Measurements from ENCODE around the gene ZNF490.
A peak's percentile ranks its signal among the peaks of the same experiment; 100 is the strongest.
"Not testable (repeated sequence)": the region's sequence is repeated elsewhere in the genome, so short reads cannot be mapped to it uniquely, and the experiment has no call there.

ZNF490 gene

GRCh38 chr19:12610540-12611360 is at the start of gene ZNF490, which contains the start of gene ZNF791:
ZNF490 (minus strand) TSS chr19:12610813; CDS start chr19:12610680, 133 bp downstream.
ZNF791 (plus strand) TSS chr19:12610920; CDS start chr19:12611080, 160 bp downstream.
- Mint-ChIP-seq H3K4me3 (peak within 1 kb of the TSS; percentile 99), H3K9me3 (no peaks in the 10 kb centered on the region), H3K36me3 (ENCODE audit: low read depth) (peaks cover 19% of the 10 kb centered on the region), H3K27ac (peak within 1 kb of the TSS; percentile 98), H3K4me1 (ENCODE audit: low read depth) (peaks cover 56% of the 10 kb centered on the region), H3K27me3 (no peaks in the 10 kb centered on the region)

DNA sequence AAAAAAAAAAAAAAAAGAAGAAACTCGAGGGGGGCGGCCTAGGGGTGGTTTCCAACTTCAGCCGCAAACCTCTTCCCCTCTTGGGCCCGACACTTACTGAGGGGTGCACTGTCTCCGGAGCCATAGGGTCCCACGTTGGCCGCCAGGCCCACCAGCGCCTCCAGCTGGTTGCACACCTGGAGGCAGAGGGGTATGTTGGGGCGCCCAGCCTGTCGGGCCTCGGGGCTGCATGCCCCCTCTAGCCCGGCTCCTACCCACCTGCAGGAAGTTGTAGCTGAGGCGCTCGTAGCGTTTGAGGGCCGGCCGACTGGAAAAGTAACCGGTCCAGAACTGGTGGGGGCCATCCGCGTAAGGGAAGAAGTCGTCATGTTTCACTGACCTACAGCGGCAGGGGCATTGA is 47.4 kb upstream of the ZNF490 start:
- no peaks in the 10 kb centered on the region for H3K9me3 Mint-ChIP-seq
- H3K36me3 Mint-ChIP-seq (ENCODE audit: low read depth) = peaks cover 43% of the 10 kb centered on the region
- no peak overlapping the region for H3K27ac Mint-ChIP-seq
- no peaks in the 10 kb centered on the region for H3K27me3 Mint-ChIP-seq
- H3K4me1 Mint-ChIP-seq (ENCODE audit: low read depth) = no peaks in the 10 kb centered on the region
- no peak overlapping the region for H3K4me3 Mint-ChIP-seq

DNA sequence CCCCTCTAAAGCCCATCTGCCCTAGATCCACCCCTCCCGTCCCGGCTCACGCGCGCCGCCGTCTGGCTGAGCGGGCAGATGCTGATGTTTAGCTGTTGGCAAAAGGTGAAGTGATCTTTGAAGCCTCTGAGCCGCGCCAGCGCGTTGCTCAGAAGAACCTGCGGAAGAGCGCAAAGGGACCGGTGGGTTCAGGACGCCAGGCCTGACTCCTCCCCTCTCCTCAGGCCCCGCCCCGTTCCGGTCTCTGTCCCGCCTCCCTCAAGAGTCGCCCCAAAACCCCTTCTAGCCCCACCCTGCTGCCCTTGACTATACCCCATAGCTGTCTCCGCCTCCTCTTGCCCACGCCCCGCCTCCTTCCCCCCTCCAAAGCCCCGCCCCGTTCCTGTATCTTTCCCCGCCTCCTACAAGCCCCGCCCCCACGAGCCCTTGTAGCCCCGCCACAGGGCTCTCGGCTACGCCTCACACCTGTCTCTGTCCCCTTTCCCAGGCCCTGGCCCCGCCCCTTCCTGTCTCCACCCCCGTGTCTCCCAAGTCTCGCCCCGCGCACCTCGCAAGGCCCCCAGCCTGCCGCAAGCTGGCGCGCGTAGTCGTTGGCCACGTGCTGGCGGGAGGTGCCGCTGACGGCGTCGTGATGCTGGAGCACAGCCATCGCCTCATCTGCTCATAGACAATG is 46.4 kb upstream of the ZNF490 start:
- Mint-ChIP-seq H3K9me3 (no peaks in the 10 kb centered on the region), H3K36me3 (ENCODE audit: low read depth) (peaks cover 42% of the 10 kb centered on the region), H3K27ac (no peak overlapping the region), H3K4me1 (ENCODE audit: low read depth) (no peaks in the 10 kb centered on the region), H3K4me3 (no peak overlapping the region), H3K27me3 (no peaks in the 10 kb centered on the region)

- Mint-ChIP-seq H3K36me3 (ENCODE audit: low read depth) (peaks cover 55% of the 10 kb centered on the region), H3K27ac (no peak overlapping the region), H3K4me1 (ENCODE audit: low read depth) (no peaks in the 10 kb centered on the region), H3K9me3 (no peaks in the 10 kb centered on the region), H3K27me3 (no peaks in the 10 kb centered on the region), H3K4me3 (no peak overlapping the region)
These were observed 44.9 kb upstream of the ZNF490 start for GRCh38 chr19:12655546-12655945.

DNA sequence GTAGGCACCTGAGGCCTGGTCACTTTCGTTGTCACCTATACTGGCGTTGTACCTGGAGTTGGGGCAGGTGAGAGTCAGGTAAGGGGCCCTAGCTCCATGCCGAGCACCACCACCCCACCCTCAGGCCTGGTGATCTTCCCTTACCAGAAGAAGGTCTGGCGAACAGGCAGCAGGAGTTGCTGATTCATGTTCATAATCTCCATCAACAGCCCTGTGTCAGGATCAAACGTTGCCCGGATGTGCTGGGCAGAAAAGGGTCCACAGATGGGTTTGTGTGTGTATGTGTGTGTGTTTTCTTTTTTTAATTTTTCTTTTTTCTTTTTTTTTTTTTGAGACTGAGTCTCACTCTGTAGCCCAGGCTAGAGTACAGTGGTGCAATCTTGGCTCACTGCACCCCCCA is 41.6 kb upstream of the ZNF490 start:
- Mint-ChIP-seq H3K4me3 (no peak overlapping the region), H3K27ac (no peak overlapping the region), H3K27me3 (no peaks in the 10 kb centered on the region), H3K9me3 (no peaks in the 10 kb centered on the region), H3K4me1 (ENCODE audit: low read depth) (no peaks in the 10 kb centered on the region), H3K36me3 (ENCODE audit: low read depth) (peaks cover 49% of the 10 kb centered on the region)

DNA sequence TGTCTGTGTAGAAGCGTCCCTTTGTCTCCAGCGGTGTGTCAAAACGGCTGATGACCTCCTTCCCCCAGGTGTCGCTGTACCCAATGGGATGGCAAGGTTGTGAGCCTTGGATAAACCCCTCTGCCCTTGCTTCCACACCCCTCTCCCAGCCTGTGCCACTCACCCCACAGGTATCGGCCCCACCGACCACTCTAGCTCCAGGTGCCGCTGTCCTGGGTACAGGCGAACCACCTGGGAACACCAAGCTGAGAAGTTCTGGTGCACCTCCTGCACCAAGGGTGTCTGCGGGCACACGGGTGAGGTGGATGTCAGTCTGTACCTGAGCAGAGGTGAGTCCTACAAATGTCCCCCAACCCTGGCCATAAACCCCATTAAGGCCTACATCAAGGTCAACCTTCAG is 39.3 kb upstream of the ZNF490 start:
- Mint-ChIP-seq H3K9me3 (no peaks in the 10 kb centered on the region), H3K27ac (no peak overlapping the region), H3K4me1 (ENCODE audit: low read depth) (no peaks in the 10 kb centered on the region), H3K27me3 (no peaks in the 10 kb centered on the region), H3K4me3 (no peak overlapping the region), H3K36me3 (ENCODE audit: low read depth) (peaks cover 34% of the 10 kb centered on the region)

- Mint-ChIP-seq H3K4me3 (no peak overlapping the region), H3K9me3 (no peaks in the 10 kb centered on the region), H3K36me3 (ENCODE audit: low read depth) (peaks cover 46% of the 10 kb centered on the region), H3K4me1 (ENCODE audit: low read depth) (no peaks in the 10 kb centered on the region), H3K27ac (no peak overlapping the region), H3K27me3 (no peaks in the 10 kb centered on the region)
These were observed 37.5 kb upstream of the ZNF490 start for GRCh38 chr19:12648088-12648487.

DNA sequence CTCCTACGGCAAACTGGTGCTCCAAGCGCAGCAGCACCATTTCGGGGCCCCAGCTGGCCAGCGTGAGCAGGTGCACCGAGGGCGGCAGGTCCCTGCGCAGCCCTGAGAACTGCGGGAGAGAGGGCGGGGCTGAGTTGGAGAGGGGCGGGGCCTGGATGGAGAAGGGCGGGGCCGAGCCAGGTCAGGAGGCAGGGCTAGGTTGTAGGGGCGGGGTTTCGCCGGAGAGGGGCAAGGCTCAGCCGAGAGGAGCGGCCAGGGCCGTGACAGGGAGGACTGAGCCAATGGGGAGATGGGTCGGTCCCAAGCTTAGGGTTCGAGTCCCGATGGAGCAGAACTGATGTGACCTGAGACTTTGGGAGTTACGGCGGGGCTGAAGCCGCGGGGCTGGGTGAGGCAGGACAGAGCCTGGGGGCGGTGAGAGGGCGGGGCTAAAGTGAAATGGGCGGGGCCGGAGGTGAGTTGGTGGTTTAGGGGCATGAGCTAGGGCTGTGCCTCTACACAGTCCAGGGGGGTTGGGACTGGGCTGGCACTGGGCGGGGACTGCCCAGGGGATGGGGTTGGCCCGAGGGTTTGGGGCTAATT is 37.0 kb upstream of the ZNF490 start:
- peaks cover 46% of the 10 kb centered on the region for H3K36me3 Mint-ChIP-seq (ENCODE audit: low read depth)
- no peak overlapping the region for H3K27ac Mint-ChIP-seq
- no peaks in the 10 kb centered on the region for H3K4me1 Mint-ChIP-seq (ENCODE audit: low read depth)
- no peaks in the 10 kb centered on the region for H3K27me3 Mint-ChIP-seq
- H3K9me3 Mint-ChIP-seq = no peaks in the 10 kb centered on the region
- H3K4me3 Mint-ChIP-seq = no peak overlapping the region

- Mint-ChIP-seq H3K27me3 (no peaks in the 10 kb centered on the region), H3K27ac (no peak overlapping the region), H3K36me3 (ENCODE audit: low read depth) (peaks cover 45% of the 10 kb centered on the region), H3K4me1 (ENCODE audit: low read depth) (no peaks in the 10 kb centered on the region), H3K4me3 (no peak overlapping the region), H3K9me3 (no peaks in the 10 kb centered on the region)
These were observed 36.4 kb upstream of the ZNF490 start for GRCh38 chr19:12647047-12647446.

- no peak overlapping the region for H3K4me3 Mint-ChIP-seq
- H3K27ac Mint-ChIP-seq = no peak overlapping the region
- no peaks in the 10 kb centered on the region for H3K9me3 Mint-ChIP-seq
- peaks cover 40% of the 10 kb centered on the region for H3K36me3 Mint-ChIP-seq (ENCODE audit: low read depth)
- H3K27me3 Mint-ChIP-seq = no peaks in the 10 kb centered on the region
- no peaks in the 10 kb centered on the region for H3K4me1 Mint-ChIP-seq (ENCODE audit: low read depth)
These were observed 35.9 kb upstream of the ZNF490 start for GRCh38 chr19:12646551-12646950.

DNA sequence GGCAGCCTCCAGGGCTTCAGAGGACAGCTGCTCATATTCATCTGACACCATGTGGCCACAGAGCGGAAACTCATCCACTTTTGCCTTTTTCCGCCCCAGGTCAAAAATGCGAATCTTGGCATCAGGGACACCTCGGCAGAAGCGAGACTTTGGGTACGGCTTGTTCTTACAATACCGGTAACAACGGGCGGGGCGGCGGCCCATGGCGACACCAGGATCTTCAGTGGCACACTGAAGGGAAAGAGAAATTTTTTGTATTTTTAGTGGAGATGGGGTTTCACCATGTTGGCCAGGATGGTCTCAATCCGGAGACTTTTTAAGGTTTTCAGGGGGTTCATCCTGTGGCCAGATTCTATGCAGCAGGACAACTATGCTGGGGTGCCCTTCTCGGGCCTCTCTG is 33.1 kb upstream of the ZNF490 start:
- H3K36me3 Mint-ChIP-seq (ENCODE audit: low read depth) = peaks cover 23% of the 10 kb centered on the region
- H3K9me3 Mint-ChIP-seq, H3K4me3 Mint-ChIP-seq, H3K27me3 Mint-ChIP-seq, H3K27ac Mint-ChIP-seq: not testable (repeated sequence)
- peaks cover 11% of the 10 kb centered on the region for H3K4me1 Mint-ChIP-seq (ENCODE audit: low read depth)

DNA sequence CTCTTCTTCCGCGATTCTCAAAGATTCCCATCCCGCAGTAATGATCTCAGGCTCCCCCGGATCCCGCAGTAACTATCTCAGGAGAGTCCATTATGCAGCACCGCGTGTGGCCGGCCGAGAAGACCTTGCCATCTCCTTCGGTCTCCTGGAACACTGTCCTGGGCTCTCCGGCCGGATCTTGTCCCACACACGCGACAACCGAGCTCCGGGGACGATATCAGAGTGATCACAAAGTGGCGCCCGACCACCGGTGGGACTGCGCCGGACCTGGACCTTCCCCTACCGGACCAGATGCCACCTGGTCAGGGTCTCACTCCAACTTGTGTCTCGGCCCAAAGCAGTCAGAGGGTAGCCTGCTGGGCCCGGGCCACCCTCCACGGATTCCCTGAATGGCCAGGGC is 31.9 kb upstream of the ZNF490 start:
- Mint-ChIP-seq H3K4me1 (ENCODE audit: low read depth) (peaks cover 11% of the 10 kb centered on the region), H3K27me3 (no peaks in the 10 kb centered on the region), H3K36me3 (ENCODE audit: low read depth) (peaks cover 18% of the 10 kb centered on the region), H3K27ac (no peak overlapping the region), H3K9me3 (no peaks in the 10 kb centered on the region), H3K4me3 (no peak overlapping the region)

GRCh38 chr19:12641456-12641855 is 30.8 kb upstream of the ZNF490 start:
- H3K4me3 Mint-ChIP-seq = no peak overlapping the region
- no peaks in the 10 kb centered on the region for H3K9me3 Mint-ChIP-seq
- no peaks in the 10 kb centered on the region for H3K27me3 Mint-ChIP-seq
- H3K36me3 Mint-ChIP-seq (ENCODE audit: low read depth) = peaks cover 23% of the 10 kb centered on the region
- H3K27ac Mint-ChIP-seq = no peak overlapping the region
- H3K4me1 Mint-ChIP-seq (ENCODE audit: low read depth) = peaks cover 19% of the 10 kb centered on the region

DNA sequence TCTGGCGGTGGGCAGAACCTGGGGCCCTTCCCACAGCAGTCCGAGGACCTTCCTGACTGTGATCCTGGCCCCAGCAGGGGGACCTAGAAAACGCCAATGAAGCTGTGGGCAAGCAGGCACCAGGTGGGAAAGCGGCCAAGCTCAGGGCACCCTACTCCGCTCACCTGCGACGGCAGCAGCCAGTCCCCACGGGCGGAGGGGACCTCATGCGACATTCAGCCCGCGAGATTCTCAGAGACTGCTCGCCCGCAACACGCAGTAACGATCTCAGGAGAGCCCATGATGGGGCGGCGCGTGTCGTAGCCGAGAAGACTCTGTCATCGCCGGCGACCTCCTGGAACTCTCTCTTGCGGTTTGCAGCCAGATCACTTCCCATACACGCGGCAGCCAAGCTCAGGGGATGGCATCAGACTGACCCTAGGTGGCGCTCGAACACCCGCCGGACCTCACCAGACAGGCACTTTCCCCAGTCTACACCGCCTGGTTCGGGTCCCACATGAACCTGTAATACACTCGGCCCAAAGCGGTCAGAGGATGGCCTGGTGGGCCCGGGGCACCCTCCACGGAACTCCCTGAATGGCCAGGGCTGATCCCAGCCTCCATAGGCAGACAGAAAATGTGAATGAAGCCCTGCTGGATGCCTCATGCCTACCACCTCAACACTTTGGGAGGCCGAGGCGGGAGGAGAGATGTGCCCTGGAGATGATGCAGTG is 29.4 kb upstream of the ZNF490 start:
- H3K4me1 Mint-ChIP-seq (ENCODE audit: low read depth) = peaks cover 24% of the 10 kb centered on the region
- H3K9me3 Mint-ChIP-seq = no peaks in the 10 kb centered on the region
- H3K27me3 Mint-ChIP-seq = no peaks in the 10 kb centered on the region
- H3K4me3 Mint-ChIP-seq = peak overlapping the region; percentile 82
- H3K36me3 Mint-ChIP-seq (ENCODE audit: low read depth) = peaks cover 17% of the 10 kb centered on the region
- H3K27ac Mint-ChIP-seq = peak overlapping the region; percentile 87

Data from stimulated activated naive CD8-positive, alpha-beta T cell treated with anti-CD3 and anti-CD28 coated beads, Interleukin-15, Interleukin-2, amounts not matched to agents 100 ng/mL and 50 ng/mL, for 24 hours (primary cell).